Cardiac muscle cell (in vitro differentiated cells and primary cell): ENCODE measurements around the gene PPFIBP2. TPM values are rescaled to one million over a fixed set of nuclear protein-coding genes. Genes with fewer than 3 reads are reported as not detected.

Source experiments
- DNase-seq, 2 donors: peaks; one replicate each; pipeline versions ENCODE4 v3.0.0 to v3.0.0-alpha.2; 2010 to 2017; ENCODE audit warnings: low read depth in 1 of 2, low spot score in 1 of 2
- H3K27ac ChIP-seq: fragments of 200-600 bp; sonication (generic); 2 replicates; pipeline ENCODE4 v1.5.1; 2016
- H3K27me3 ChIP-seq: fragments of 200-600 bp; sonication (generic); 2 replicates; pipeline ENCODE4 v1.6.0; 2016; ENCODE audit warnings: control low read depth
- H3K36me3 ChIP-seq: fragments of 200-600 bp; sonication (generic); 2 replicates; pipeline ENCODE4 v1.5.1; 2016; ENCODE audit warnings: control low read depth
- H3K4me1 ChIP-seq: fragments of 200-600 bp; sonication (generic); 2 replicates; pipeline ENCODE4 v1.8.1; 2017; ENCODE audit warnings: low read depth, mild to moderate bottlenecking, mixed run types
- H3K4me3 ChIP-seq: fragments of 200-600 bp; sonication (generic); 2 replicates; pipeline ENCODE4 v1.5.1; 2016; ENCODE audit warnings: mild to moderate bottlenecking
- H3K9me3 ChIP-seq: fragments of 200-600 bp; sonication (generic); 2 replicates; pipeline ENCODE4 v1.5.1; 2017; ENCODE audit warnings: low read depth, mild to moderate bottlenecking, control low read depth
- polyA plus RNA-seq: library from polyadenylated mRNA; unstranded; fragments of >200 nt; fragmentation: Nextera tagmentation; extraction: Ambion mirVana; gene quantifications from 2 replicates; pipeline ENCODE4 v1.2.1, GENCODE V29; 2016
- total RNA-seq: library from RNA; depleted of rRNA; stranded (reverse); fragments of >200 nt; gene quantifications from 2 replicates; pipeline ENCODE4 v1.2.3, GENCODE V29; 2016
- TF ChIP-seq, protein P1 (sequence below): IDR thresholded peaks from 2 replicates; pipeline ENCODE4 v1.5.1; 2012; ENCODE audit warnings: low read depth, mild to moderate bottlenecking, low read length

Gene PPFIBP2
- total and polyA plus RNA-seq, 2 experiments from 2014 or later = 8.0 to 13.2 TPM

DNA sequence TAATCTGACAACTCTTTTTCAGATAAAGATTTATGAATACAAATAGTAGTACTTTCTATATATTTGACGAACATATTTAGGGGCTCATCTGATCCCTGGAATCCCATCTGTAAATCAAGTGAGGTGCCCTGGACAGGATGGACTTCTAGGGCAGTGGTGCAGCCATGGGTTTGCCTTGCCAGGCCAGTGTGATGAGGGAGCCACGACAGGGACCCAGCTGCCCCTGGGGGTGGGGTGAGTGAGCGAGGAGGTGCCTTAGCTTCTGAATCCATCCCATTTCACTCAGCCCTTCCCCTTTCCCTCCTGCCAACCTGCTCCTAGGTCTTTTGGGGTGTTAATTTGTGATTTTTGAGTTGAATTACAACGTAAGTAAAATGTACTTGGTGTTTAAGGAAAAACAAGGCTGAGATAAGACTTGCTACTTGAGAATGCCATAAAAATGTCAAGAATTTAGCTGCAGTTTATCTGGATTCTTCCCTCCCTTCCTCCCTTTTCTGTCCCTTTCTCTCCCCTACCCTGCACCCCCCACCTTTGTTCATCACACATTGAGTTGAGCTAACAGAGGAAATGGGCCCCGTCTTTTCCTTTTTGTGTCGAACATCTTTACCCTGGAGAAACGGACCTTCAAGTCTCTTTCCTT, 60.8 kb downstream of the PPFIBP2 start:
- Histone ChIP-seq H3K9me3 (no peaks in the 10 kb centered on the region), H3K36me3 (no peaks in the 10 kb centered on the region), H3K27ac (no peak overlapping the region), H3K4me1 (peaks cover 33% of the 10 kb centered on the region), H3K27me3 (no peaks in the 10 kb centered on the region), H3K4me3 (no peak overlapping the region)
- DNase-seq = peak in 1 of 2 donors; percentile 70
- TF ChIP-seq, protein P1, sequence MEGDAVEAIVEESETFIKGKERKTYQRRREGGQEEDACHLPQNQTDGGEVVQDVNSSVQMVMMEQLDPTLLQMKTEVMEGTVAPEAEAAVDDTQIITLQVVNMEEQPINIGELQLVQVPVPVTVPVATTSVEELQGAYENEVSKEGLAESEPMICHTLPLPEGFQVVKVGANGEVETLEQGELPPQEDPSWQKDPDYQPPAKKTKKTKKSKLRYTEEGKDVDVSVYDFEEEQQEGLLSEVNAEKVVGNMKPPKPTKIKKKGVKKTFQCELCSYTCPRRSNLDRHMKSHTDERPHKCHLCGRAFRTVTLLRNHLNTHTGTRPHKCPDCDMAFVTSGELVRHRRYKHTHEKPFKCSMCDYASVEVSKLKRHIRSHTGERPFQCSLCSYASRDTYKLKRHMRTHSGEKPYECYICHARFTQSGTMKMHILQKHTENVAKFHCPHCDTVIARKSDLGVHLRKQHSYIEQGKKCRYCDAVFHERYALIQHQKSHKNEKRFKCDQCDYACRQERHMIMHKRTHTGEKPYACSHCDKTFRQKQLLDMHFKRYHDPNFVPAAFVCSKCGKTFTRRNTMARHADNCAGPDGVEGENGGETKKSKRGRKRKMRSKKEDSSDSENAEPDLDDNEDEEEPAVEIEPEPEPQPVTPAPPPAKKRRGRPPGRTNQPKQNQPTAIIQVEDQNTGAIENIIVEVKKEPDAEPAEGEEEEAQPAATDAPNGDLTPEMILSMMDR = no peak

DNA sequence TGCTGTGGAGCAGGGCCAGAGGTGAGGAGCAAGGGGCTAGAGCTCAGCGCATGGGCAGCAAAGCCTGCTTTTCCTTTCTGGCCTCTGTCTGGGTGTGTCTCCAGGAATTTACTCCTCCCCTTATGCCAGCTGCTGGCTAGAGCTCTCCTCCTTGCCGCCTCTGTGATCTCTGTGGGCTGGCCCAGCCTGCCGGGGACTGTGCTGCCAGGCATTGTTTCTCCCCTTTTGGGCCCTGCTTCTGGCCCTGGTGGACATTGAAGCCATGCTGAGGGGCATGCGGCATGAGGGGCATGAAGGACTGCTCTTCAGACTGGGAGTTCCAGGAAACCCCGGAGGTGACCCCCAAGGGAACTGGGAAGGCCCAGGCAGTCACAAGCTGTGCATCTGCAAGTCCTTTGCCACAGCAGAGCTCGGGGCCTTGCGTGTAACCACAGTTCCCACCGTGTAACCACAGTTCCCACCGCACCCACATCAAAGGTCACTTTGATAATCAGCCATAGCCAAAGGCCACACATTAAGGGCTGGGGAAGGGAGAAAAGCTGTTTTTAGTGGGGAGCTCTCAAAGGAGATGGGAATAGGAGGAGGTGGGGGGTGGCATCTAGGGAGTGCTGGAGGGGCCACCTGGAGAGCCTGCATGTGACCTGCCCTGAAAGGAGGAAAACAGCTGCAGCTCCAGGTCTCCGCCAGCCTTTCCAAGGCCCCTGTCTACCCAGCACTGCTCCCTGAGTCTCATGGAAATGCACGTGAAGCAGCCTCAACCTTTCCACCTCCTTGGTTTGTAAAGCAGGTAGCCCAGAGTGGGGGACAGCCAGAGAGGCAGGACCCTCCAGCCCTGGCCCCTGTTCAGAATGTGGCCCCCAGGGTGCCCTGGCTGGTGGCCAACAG, 62.3 kb downstream of the PPFIBP2 start:
- Histone ChIP-seq H3K36me3 (no peaks in the 10 kb centered on the region), H3K27me3 (no peaks in the 10 kb centered on the region), H3K27ac (peak overlapping the region; percentile 66), H3K4me3 (no peak overlapping the region), H3K9me3 (no peaks in the 10 kb centered on the region), H3K4me1 (peaks cover 36% of the 10 kb centered on the region)
- TF ChIP-seq, protein P1 = no peak
- no peak for DNase-seq

DNA sequence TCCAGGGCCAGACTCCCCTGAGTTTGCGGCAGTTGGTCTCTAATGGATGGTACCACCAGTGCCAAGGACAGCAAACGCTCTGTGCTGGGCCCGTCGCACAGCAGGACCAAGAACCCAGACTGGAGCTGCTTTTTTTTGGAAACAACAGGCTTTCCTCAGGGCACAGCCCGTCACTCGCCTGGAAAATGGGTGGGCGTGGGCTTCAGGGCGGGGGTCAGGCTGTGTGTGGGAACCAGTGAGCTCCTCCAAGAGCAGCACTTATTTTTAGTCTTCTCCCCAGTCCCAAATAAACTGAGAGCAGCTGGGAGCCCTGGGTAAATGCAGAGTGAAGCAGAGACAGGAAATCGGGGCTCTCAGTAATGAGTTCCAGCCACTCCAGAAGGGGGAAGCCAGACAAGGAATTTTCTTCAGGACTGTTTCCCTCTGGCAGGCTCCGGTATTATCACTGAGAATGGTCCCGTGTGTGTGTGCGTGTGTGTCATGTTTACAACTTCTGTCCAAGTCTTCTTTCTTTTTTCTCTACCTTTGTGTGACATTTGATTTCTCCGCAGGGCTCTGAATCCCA, 63.0 kb downstream of the PPFIBP2 start:
- no peaks in the 10 kb centered on the region for H3K36me3 ChIP-seq
- no peaks in the 10 kb centered on the region for H3K27me3 ChIP-seq
- peak overlapping the region; percentile 66 for H3K27ac ChIP-seq
- peaks cover 36% of the 10 kb centered on the region for H3K4me1 ChIP-seq
- DNase-seq = peak; percentile 36 to 63
- TF ChIP-seq, protein P1 = no peak
- no peak overlapping the region for H3K4me3 ChIP-seq
- no peaks in the 10 kb centered on the region for H3K9me3 ChIP-seq

DNA sequence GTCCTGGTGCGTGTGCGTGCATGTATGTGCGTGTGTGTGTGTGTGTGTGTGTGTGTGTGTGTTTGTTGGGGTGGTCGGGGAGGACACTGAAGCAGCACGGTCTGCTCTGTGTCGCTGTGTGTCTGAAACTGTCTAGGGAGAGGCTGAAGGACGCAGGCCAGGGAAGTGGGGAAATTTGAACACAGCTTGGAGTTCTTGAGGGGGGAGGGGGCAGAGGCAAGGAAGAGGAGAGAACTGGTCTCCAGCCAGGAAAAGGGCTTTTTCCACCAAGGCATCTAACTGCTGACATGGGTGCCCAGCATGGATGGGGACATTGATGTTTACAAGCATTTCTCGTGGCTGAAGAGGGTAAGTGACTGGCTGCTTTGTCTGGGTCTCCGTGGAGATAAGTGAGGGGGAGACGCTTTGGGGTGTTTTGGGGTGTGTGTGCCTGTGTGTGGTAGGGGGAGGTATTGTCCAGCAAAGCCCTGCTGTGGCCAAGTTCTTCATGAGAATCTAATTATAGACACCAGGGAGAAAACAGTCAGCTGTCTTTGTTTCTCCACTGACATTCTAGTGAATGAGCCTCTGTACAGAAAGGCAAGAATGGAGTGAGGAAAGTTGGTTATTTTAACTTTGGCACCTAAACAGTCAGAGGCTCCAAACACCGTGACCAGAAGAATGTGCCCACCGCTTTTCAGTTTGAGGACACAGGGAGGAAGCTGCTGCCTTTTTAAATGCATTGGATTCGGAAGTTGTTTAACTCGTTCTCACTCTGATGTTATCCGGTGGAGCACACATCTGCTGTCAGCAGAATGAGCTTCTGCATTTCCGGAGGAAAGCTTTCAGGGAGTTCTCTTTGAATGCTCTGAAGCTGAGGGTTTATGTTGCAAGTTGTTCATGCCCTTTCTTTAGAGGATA, 63.7 kb downstream of the PPFIBP2 start:
- Histone ChIP-seq H3K4me1 (peaks cover 36% of the 10 kb centered on the region), H3K27me3 (no peaks in the 10 kb centered on the region), H3K27ac (peak overlapping the region; percentile 66), H3K36me3 (no peaks in the 10 kb centered on the region), H3K9me3 (no peaks in the 10 kb centered on the region), H3K4me3 (no peak overlapping the region)
- peak in 1 of 2 donors; percentile 72 for DNase-seq
- TF ChIP-seq, protein P1 = no peak

DNA sequence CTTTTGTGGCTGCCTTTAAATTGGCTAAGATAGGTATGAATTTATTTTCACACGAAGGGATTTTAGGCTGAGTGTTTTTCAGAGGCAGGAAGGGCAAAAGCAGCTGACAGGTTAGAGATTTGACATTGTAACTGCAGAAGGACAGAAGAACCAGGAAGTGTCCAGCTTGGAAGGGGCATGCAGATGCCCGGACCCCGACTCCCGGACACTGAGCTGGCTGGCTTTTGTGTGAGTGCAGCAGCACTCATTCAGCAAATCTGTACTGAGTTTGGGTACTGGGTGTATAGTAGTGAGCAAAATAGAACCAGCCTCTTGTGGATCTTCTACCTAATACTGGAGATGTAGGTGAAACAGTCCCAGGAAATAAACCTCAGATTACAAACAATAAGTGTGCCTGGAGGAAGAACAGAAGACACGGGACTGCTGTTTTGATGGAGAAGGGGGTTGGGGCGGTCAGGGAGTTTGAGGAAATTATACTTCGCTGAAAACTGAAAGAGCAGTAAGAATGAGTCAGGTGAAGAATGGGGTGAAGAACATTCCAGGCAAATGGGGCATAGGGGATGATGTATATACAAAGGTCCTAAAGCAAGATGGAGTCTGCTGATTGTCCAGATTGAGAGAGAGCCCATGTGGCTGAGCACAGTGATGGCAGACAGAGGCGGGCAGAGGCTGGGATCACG, 64.6 kb downstream of the PPFIBP2 start:
- H3K4me1 ChIP-seq = peaks cover 36% of the 10 kb centered on the region
- no peaks in the 10 kb centered on the region for H3K36me3 ChIP-seq
- H3K27me3 ChIP-seq = no peaks in the 10 kb centered on the region
- H3K4me3 ChIP-seq = no peak overlapping the region
- DNase-seq = no peak
- no peaks in the 10 kb centered on the region for H3K9me3 ChIP-seq
- TF ChIP-seq, protein P1 = no peak
- H3K27ac ChIP-seq = peak overlapping the region; percentile 66
